Prostate gland (tissue), 2 donors: ENCODE measurements around the gene YARS1.

Source experiments
- CTCF ChIP-seq, 4 experiments: fragments of 200-600 bp in 2 of 4; fragments of 450-650 bp in 2 of 4; sonication (generic) in 2 of 4; IDR thresholded peaks; 1 replicate in 3 of 4; 2 replicates in 1 of 4; pipeline ENCODE4 v1.5.1; 2016 to 2019; ENCODE audit warnings: antibody characterized with exemption in 4 of 4, mild to moderate bottlenecking in 2 of 4, moderate library complexity in 2 of 4
- POLR2A ChIP-seq: fragments of 450-650 bp; IDR thresholded peaks from one replicate; pipeline ENCODE4 v1.6.1; 2016; ENCODE audit warnings: antibody characterized with exemption, mild to moderate bottlenecking
- POLR2AphosphoS5 ChIP-seq: sonication (generic); formaldehyde crosslinking; IDR thresholded peaks from one replicate; pipeline ENCODE4 v1.6.1; 2017; ENCODE audit warnings: antibody characterized with exemption

GRCh38 chr1:32816676-32817158, 441 bp downstream of the YARS1 start:
- TF ChIP-seq POLR2A, result no peak
- no peak for TF ChIP-seq CTCF (IDR thresholded peaks at IDR 0.05)
- no peak for TF ChIP-seq POLR2AphosphoS5
